K562 (cell line): ENCODE measurements around the gene CLIC1. TPM values are rescaled to one million over a fixed set of nuclear protein-coding genes. Genes with fewer than 3 reads are reported as not detected.

Experiments used
- BCOR ChIP-seq: fragments of 450-650 bp; IDR thresholded peaks from 2 replicates; pipeline ENCODE4 v1.6.1; 2016
- FOXK1 ChIP-seq: sonication (generic); formaldehyde crosslinking; IDR thresholded peaks from 2 replicates; pipeline ENCODE4 v1.8.0; 2022; ENCODE audit warnings: missing genetic modification reagents, mild to moderate bottlenecking, borderline replicate concordance
- KDM1A ChIP-seq, 2 experiments: fragments of 450-650 bp; IDR thresholded peaks; 2 replicates each; pipeline ENCODE4 v1.6.1; 2016; ENCODE audit warnings: mild to moderate bottlenecking in 2 of 2
- NCOA1 ChIP-seq: fragments of 450-650 bp; IDR thresholded peaks from 2 replicates; pipeline ENCODE4 v1.6.1; 2016; ENCODE audit warnings: low read depth
- NELFE ChIP-seq: IDR thresholded peaks from 2 replicates; pipeline ENCODE4 v1.6.1; 2011; ENCODE audit warnings: mild to moderate bottlenecking; ENCODE audit not compliant: insufficient read depth, insufficient read length
- NFE2L1 ChIP-seq: fragments of 450-650 bp; IDR thresholded peaks from 2 replicates; pipeline ENCODE4 v1.6.1; 2016; ENCODE audit warnings: missing genetic modification characterization, low read depth, mild to moderate bottlenecking, missing compliant biosample characterization, moderate library complexity, borderline replicate concordance
- NFRKB ChIP-seq: fragments of 450-650 bp; IDR thresholded peaks from 2 replicates; pipeline ENCODE4 v1.6.1; 2016; ENCODE audit warnings: low read depth
- NR2C1 ChIP-seq, 2 experiments: fragments of 450-650 bp; IDR thresholded peaks; 2 replicates each; pipeline ENCODE4 v1.6.1; 2017; ENCODE audit warnings: mild to moderate bottlenecking in 2 of 2, antibody characterized with exemption in 1 of 2, inconsistent platforms in 1 of 2, missing compliant biosample characterization in 1 of 2, missing genetic modification characterization in 1 of 2
- NR2C2 ChIP-seq, 2 experiments: fragments of 200-800 bp in 1 of 2; sonication (Bioruptor generic) in 1 of 2; sonication (generic) in 1 of 2; formaldehyde crosslinking in 1 of 2; IDR thresholded peaks; 2 replicates each; pipeline versions ENCODE4 v1.6.1 to v1.8.0; 2016 to 2022; ENCODE audit warnings: mild to moderate bottlenecking in 1 of 2, missing compliant biosample characterization in 1 of 2, missing genetic modification characterization in 1 of 2, missing genetic modification reagents in 1 of 2
- PTTG1 ChIP-seq: fragments of 450-650 bp; IDR thresholded peaks from 2 replicates; pipeline ENCODE4 v1.6.1; 2016; ENCODE audit warnings: low read depth, mild to moderate bottlenecking, missing genetic modification characterization, missing compliant biosample characterization
- RAD51 ChIP-seq: fragments of 450-650 bp; IDR thresholded peaks from 2 replicates; pipeline ENCODE4 v1.7.1; 2016; ENCODE audit warnings: low read depth, mild to moderate bottlenecking, borderline replicate concordance
- THRAP3 ChIP-seq: fragments of 450-650 bp; IDR thresholded peaks from 2 replicates; pipeline ENCODE4 v1.6.1; 2016; ENCODE audit warnings: mild to moderate bottlenecking, inconsistent platforms, borderline replicate concordance
- ZKSCAN3 ChIP-seq: fragments of 250-450 bp; sonication (Bioruptor Pico); IDR thresholded peaks from 2 replicates; pipeline ENCODE4 v1.4.0; 2020
- ZNF75A ChIP-seq: fragments of 450-650 bp; formaldehyde crosslinking; IDR thresholded peaks from 2 replicates; pipeline ENCODE4 v1.4.0; 2020; ENCODE audit warnings: mild to moderate bottlenecking
- ZSCAN32 ChIP-seq: fragments of 450-650 bp; formaldehyde crosslinking; IDR thresholded peaks from 2 replicates; pipeline ENCODE4 v1.4.0; 2020; ENCODE audit warnings: mild to moderate bottlenecking, moderate library complexity
- polyA plus RNA-seq, 8 experiments: library from polyadenylated mRNA; depleted of rRNA in 4 of 8; stranded (reverse) in 5 of 8; unstranded in 3 of 8; fragments of >200 nt; fragmentation: Nextera tagmentation in 2 of 8; fragmentation: Illumina TruSeq in 1 of 8; extraction: Ambion mirVana in 2 of 8; extraction: Trizol in 1 of 8; gene quantifications; 2 replicates each; pipeline versions ENCODE4 v1.2.1 to v1.2.3, GENCODE V29; 2011 to 2014; ENCODE audit warnings: inconsistent platforms in 1 of 8, missing spikeins in 1 of 8
- total RNA-seq, 7 experiments: library from RNA; depleted of rRNA in 6 of 7; stranded (reverse); fragments of >200 nt in 6 of 7; fragmentation: Illumina TruSeq in 2 of 7; extraction: Trizol in 2 of 7; gene quantifications; 2 replicates each; pipeline versions ENCODE4 v1.2.1 to v1.2.3, GENCODE V29; 2011 to 2021; ENCODE audit warnings: low replicate concordance in 1 of 7
- TF ChIP-seq, protein P1 (sequence below): fragments of 250-450 bp; sonication (Bioruptor Pico); IDR thresholded peaks from 2 replicates; pipeline ENCODE4 v1.5.0; 2021; ENCODE audit warnings: mild to moderate bottlenecking, moderate library complexity
- TF ChIP-seq, protein P2 (sequence below): sonication (generic); formaldehyde crosslinking; IDR thresholded peaks from 2 replicates; pipeline ENCODE4 v1.8.0; 2022; ENCODE audit warnings: mild to moderate bottlenecking, low read depth, missing genetic modification reagents
- TF ChIP-seq, protein P3 (sequence below), 3 experiments: IDR thresholded peaks in 2 of 3; conservative IDR thresholded peaks in 1 of 3; 2 replicates each; pipeline ENCODE4 v1.5.1; 2011 to 2012; ENCODE audit warnings: low read length in 3 of 3, mild to moderate bottlenecking in 3 of 3, control low read depth in 2 of 3, improper control_type of control experiment in 1 of 3, inconsistent platforms in 1 of 3, low read depth in 1 of 3, mixed read lengths in 1 of 3, moderate library complexity in 1 of 3; ENCODE audit not compliant: insufficient read depth in 2 of 3
- TF ChIP-seq, protein P4 (sequence below): fragments of 450-650 bp; conservative IDR thresholded peaks from 2 replicates; pipeline ENCODE4 v1.6.1; 2016; ENCODE audit warnings: missing genetic modification characterization, low read depth, mild to moderate bottlenecking, missing compliant biosample characterization, moderate library complexity
- TF ChIP-seq, protein P5 (sequence below): sonication (generic); formaldehyde crosslinking; IDR thresholded peaks from 2 replicates; pipeline ENCODE4 v1.8.1; 2023; ENCODE audit warnings: mild to moderate bottlenecking, missing genetic modification reagents

The CLIC1 gene
- total and polyA plus RNA-seq, 9 of the 15 experiments (the other 6 are each of a cell fraction or from before 2014, with no cell fraction given): 1,267 to 2,419 (median 1,808) TPM

DNA sequence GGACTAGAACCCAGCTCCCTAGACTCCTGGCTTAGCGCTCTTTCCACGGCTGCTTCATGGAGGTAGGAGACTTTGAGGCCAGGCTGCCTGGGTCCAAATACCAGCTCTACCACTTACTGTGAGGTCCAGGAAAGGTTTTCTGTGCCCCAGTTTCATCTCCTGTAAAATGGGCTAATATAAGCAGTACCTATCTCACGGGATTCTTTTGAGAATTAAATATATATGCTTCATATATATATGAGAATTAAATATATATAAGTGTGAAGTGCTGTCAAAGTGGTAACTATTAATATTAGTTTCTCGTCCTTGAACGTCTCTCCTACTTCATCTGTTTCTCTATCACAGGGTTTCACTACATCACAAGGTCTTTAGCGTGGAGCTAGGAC is 45.3 kb downstream of the CLIC1 start (continued):
- TF ChIP-seq PTTG1 (tag): 0 out of 2 replicates have a peak, but pooled peaks have one; percentile 46
- TF ChIP-seq, protein P1, sequence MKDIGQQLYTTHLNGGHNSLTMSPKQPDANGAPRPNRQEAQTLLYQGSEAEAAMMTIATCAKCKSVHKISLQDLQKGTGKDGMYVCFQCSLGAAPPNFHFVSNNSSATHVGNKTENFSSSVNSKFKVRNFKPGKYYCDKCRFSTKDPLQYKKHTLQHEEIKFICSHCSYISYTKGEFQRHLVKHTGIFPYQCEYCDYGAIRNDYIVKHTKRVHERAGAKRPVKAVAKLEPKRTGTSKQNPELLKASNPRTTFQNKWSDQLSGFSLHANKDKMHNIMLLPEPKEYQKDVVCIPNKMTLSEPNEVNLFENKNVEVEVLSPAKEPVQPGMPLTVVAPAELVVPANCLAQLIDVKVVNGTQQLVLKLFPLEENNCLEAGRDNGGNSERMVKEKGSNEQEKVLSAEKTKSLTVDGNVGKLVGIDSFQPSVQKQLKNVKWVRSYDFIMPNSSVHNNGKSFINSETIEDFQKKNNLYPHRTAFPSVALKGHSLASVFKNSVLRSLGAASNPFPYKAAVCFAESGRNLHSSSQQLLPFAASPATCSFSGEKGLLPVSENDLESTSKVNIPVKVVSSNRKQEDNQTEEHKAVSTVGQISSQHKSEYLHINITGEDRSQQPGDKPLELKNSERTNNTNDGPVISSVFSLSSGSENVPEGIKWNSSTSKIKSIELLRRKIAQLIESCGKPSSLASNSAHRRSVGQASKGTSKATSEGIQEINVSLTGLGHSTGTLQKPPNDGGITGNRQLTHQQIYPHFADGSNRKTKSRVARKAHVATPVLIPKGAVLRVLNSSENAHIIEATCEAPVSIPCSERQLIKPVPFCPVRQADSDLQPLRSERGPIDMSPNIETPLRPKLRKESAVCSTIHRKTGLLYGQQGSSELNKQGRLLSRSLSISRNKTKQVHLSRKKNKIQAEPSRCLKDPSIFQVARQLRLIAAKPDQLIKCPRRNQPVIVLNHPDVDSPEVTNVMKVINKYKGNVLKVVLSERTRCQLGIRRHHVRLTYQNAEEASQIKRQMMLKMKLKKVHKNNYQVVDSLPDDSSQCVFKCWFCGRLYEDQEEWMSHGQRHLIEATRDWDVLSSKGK (CRISPR knock-in tag): no peak
- 0 out of 2 replicates have a peak, but pooled peaks have one; percentile 15 for TF ChIP-seq NFRKB
- no peak for TF ChIP-seq ZKSCAN3 (CRISPR knock-in tag)
- TF ChIP-seq NR2C1 (IDR thresholded peaks at IDR 0.05): no peak
- TF ChIP-seq NR2C1 (tag; IDR thresholded peaks at IDR 0.05): peak; percentile 23; the same call in 1 of the 2 replicates
- TF ChIP-seq NELFE: no peak
- TF ChIP-seq FOXK1 (CRISPR knock-in tag): 0 out of 2 replicates have a peak, but pooled peaks have one; percentile 21
- TF ChIP-seq NR2C2 (CRISPR knock-in tag; IDR thresholded peaks at IDR 0.05): no peak
- no peak; the same call in 1 of the 2 replicates for TF ChIP-seq NR2C2 (tag; IDR thresholded peaks at IDR 0.05)
- TF ChIP-seq, protein P2, sequence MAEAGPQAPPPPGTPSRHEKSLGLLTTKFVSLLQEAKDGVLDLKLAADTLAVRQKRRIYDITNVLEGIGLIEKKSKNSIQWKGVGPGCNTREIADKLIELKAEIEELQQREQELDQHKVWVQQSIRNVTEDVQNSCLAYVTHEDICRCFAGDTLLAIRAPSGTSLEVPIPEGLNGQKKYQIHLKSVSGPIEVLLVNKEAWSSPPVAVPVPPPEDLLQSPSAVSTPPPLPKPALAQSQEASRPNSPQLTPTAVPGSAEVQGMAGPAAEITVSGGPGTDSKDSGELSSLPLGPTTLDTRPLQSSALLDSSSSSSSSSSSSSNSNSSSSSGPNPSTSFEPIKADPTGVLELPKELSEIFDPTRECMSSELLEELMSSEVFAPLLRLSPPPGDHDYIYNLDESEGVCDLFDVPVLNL: no peak
- no peak for TF ChIP-seq NFE2L1
- TF ChIP-seq ZNF75A (CRISPR knock-in tag): no peak
- TF ChIP-seq KDM1A (IDR thresholded peaks at IDR 0.05): peak in 1 of 2 experiments; percentile 68; a peak in 3 of 4 replicates
- TF ChIP-seq ZSCAN32 (CRISPR knock-in tag): no peak
- peak; percentile 48 for TF ChIP-seq BCOR
- TF ChIP-seq NCOA1: no peak
- TF ChIP-seq, protein P3, sequence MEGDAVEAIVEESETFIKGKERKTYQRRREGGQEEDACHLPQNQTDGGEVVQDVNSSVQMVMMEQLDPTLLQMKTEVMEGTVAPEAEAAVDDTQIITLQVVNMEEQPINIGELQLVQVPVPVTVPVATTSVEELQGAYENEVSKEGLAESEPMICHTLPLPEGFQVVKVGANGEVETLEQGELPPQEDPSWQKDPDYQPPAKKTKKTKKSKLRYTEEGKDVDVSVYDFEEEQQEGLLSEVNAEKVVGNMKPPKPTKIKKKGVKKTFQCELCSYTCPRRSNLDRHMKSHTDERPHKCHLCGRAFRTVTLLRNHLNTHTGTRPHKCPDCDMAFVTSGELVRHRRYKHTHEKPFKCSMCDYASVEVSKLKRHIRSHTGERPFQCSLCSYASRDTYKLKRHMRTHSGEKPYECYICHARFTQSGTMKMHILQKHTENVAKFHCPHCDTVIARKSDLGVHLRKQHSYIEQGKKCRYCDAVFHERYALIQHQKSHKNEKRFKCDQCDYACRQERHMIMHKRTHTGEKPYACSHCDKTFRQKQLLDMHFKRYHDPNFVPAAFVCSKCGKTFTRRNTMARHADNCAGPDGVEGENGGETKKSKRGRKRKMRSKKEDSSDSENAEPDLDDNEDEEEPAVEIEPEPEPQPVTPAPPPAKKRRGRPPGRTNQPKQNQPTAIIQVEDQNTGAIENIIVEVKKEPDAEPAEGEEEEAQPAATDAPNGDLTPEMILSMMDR (IDR thresholded peaks at IDR 0.05 in 2 of 3, conservative IDR thresholded peaks at IDR 0.05 in 1 of 3; ENCODE audit: insufficient read depth in 2 of 3, low read depth in 1 of 3, low read length in 3 of 3): 0 out of 6 replicates have a peak, but pooled peaks of 1 of the 3 experiments have one; percentile 9
- no peak for TF ChIP-seq RAD51
- TF ChIP-seq, protein P4, sequence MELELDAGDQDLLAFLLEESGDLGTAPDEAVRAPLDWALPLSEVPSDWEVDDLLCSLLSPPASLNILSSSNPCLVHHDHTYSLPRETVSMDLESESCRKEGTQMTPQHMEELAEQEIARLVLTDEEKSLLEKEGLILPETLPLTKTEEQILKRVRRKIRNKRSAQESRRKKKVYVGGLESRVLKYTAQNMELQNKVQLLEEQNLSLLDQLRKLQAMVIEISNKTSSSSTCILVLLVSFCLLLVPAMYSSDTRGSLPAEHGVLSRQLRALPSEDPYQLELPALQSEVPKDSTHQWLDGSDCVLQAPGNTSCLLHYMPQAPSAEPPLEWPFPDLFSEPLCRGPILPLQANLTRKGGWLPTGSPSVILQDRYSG: no peak
- TF ChIP-seq, protein P5, sequence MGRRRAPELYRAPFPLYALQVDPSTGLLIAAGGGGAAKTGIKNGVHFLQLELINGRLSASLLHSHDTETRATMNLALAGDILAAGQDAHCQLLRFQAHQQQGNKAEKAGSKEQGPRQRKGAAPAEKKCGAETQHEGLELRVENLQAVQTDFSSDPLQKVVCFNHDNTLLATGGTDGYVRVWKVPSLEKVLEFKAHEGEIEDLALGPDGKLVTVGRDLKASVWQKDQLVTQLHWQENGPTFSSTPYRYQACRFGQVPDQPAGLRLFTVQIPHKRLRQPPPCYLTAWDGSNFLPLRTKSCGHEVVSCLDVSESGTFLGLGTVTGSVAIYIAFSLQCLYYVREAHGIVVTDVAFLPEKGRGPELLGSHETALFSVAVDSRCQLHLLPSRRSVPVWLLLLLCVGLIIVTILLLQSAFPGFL: 0 out of 2 replicates have a peak, but pooled peaks have one; percentile 17
- no peak for TF ChIP-seq THRAP3
